WI38 (cell line): ENCODE data around the gene ROCK2.
"Not testable (repeated sequence)": the region's sequence is repeated elsewhere in the genome, so short reads cannot be mapped to it uniquely, and the experiment has no call there.

Experiments
- H3K4me3 ChIP-seq: 2 replicates; pipeline ENCODE4 v1.5.1; 2011; ENCODE audit warnings: low read depth, mild to moderate bottlenecking, control low read depth, low read length
- TF ChIP-seq, protein P1 (sequence below): IDR thresholded peaks from 2 replicates; pipeline ENCODE4 v1.5.1; 2012; ENCODE audit warnings: low read depth, mild to moderate bottlenecking, control low read depth, low read length

ROCK2 gene

DNA sequence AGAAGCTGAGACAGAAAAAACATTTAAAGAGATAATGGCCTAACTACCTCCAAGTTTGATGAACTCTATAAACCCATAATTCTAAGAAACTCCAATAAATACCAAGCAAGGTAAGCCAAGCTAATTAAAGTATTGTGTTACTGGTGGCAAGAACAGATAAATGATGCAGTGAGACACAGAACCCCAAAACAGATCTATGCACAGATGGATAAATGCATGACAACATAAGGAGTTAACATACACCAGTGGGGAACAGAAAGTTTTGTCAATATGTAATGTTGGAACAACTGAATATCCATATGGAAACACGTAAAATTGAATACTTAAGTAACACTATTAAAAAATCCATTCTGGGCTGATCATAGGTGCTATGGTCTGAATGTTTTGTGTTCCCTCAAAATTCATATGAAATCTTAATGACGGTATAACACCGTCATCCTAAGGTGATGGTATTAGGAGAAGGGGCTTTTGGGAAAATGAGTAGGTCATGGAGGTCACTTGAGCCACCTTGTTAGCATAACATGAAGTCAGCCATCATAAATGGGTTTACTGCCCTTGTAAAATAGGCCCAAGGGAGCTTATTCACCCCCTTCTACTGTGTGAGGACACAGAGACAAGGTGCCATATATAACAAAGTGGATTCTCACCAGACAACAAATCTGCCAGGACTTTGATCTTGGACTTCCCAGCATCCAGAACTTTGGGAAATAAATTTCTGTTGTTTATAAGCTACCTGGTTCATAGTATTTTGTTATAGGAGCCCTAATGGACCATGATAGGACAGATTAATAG is 102.8 kb downstream of the ROCK2 start:
- TF ChIP-seq, protein P1, sequence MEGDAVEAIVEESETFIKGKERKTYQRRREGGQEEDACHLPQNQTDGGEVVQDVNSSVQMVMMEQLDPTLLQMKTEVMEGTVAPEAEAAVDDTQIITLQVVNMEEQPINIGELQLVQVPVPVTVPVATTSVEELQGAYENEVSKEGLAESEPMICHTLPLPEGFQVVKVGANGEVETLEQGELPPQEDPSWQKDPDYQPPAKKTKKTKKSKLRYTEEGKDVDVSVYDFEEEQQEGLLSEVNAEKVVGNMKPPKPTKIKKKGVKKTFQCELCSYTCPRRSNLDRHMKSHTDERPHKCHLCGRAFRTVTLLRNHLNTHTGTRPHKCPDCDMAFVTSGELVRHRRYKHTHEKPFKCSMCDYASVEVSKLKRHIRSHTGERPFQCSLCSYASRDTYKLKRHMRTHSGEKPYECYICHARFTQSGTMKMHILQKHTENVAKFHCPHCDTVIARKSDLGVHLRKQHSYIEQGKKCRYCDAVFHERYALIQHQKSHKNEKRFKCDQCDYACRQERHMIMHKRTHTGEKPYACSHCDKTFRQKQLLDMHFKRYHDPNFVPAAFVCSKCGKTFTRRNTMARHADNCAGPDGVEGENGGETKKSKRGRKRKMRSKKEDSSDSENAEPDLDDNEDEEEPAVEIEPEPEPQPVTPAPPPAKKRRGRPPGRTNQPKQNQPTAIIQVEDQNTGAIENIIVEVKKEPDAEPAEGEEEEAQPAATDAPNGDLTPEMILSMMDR, result no peak

DNA sequence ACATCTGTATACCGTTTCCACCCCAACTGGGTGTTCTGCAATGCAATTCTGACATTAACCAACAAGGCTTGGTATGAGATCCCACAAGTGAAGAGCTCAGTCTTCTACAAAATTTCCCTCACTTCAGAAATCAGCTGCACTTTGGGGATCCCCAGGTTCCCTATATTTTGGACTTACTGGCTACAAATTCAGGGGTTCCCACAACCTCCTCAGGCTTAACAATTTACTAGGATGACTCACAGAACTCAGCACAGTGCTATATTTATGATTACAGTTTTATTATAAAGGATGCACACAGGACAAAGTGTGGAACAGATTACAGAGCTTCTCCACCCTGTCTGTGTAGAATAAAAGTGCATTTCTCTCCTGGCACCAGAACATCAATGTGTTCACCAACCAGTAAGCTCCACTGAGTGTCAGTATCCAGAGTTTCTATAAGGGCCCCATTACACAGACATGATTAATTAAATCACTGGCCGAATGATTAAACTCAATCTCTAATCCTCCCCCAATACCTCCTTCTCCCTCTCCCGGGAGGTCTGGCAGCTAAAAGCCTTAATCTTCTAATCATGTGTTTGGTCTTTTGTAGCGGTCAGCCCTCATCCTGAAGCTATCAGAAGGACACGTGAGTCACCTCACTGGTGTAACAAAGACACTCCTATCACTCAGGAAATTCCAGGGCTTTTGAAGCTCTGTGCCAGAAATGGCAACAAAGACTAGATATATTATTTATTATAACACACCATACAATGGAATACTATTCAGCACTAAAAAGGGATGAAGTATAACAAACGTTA is 104.6 kb downstream of the ROCK2 start:
- H3K4me3 ChIP-seq, result no peak overlapping the region
- TF ChIP-seq, protein P1, result no peak

More for the DNA sequence above, 102.8 kb downstream of the ROCK2 start:
- no peak overlapping the region for H3K4me3 ChIP-seq

DNA sequence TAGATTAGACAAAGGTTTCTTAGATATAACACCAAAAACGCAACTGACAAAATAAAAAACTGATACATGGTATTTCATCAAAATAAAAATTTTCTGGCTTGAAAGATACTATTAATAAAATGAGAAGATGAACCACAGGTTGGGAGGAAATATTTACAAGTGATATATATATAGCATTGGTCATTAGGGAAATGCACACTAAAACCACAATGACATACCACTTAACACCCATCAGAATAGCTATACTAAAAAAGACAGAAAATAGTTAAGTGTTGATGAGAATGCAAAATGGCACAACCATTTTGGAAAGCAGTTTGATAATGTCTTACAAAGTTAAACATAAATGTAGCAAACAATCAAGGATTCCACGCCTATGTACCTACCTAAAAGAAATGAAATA is 105.3 kb downstream of the ROCK2 start:
- H3K4me3 ChIP-seq, result no peak overlapping the region

DNA sequence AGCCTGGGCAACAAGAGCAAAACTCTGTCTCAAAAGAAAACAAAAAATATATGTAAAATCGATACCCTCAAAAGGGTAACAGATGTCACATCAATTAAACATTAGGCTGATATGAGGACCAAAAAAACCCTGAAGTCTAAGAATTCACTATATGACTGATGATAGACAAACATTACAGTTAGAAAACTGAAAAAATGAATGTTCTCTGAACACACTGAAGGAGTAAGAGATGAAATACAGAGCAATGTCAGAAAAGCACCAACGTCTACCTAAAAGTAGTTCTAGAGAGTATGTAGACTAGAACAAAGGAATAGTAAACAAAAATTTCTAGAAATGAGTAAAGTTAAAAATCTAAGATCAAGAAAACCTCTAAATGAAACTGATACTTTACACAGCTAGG is 107.3 kb downstream of the ROCK2 start:
- H3K4me3 ChIP-seq, result no peak overlapping the region
- TF ChIP-seq, protein P1, result no peak

More for the DNA sequence above, 105.3 kb downstream of the ROCK2 start:
- TF ChIP-seq, protein P1, result no peak

DNA sequence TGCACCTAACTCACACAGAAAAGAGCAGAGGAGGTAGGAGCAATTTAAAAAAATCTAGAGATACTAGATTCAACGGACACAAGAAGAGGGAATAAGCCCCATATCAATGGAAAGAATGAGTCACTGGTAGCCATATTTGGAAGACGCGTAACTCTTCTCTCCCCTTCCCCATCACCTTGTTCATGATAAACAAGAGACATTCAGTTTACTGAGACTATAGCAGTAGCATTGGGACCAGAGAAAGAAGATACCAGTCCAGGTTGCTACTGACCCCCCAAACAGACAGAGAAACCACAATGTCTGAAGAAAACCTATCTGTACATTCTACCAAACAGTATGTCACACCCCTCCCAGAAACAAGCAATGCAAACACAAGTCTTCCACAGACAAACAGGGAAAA is 108.1 kb downstream of the ROCK2 start:
- H3K4me3 ChIP-seq, result no peak overlapping the region
- TF ChIP-seq, protein P1, result no peak

DNA sequence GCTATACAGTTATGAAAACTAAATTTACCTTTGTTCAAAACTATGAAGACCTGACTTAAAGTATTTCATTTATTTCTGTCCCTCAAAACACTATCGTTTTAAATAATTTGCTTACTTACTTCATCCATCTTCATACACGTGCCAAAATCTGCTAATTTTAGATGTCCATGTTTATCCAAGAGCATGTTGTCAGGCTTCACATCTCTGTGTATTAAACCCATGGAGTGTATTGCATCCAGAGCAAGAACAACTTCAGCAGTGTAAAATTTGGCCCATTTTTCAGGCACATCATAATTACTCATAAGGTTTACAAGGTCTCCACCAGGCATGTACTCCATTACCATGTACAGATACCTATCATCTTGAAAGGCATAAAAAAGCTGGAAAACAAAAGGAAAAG is 108.9 kb downstream of the ROCK2 start:
- TF ChIP-seq, protein P1, result no peak
- H3K4me3 ChIP-seq, result no peak overlapping the region

DNA sequence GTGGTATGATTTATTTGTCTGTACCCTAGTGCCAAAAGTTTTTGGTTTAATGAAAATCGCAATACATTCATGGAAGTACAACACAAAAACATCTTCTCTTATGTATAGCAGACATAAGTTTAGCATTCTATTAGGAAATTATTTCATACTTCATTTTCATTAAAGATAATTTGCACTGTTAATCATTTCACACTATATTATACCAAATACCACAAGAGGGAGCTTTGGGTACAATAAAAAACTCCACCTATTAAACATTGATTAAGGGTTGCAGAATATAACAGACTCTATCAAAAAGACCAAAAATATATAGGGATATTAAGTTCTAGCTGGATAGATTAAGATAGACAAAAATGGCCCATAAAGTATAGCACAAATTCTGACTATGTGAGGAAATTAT is 110.1 kb downstream of the ROCK2 start:
- TF ChIP-seq, protein P1, result no peak
- no peak overlapping the region for H3K4me3 ChIP-seq

DNA sequence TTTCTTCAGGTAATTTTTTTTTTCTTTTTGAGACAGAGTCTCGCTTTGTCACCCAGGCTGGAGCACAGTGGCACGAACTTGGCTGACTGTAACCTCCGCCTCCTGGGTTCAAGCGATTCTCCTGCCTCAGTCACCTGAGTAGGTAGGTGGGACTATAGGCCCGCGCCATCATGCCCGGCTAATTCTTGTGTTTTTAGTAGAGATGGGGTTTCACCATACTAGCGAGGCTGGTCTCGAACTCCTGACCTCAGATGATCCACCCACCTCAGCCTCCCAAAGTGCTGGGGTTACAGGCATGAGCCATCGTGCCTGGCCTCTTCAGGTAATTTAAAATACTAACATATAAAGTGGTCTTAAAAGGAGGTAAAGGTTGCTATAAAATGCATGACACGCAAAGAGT is 113.2 kb downstream of the ROCK2 start:
- H3K4me3 ChIP-seq, result not testable (repeated sequence)
